Stimulated activated CD8-positive, alpha-beta memory T cell treated with anti-CD3 and anti-CD28 coated beads, Interleukin-15, amount 100 ng/mL, for 1 hour (primary cell): Measurements from ENCODE around the gene CPXM1.

ENCODE experiments used
- DNase-seq: peaks from one replicate; pipeline ENCODE4 v3.0.0-alpha.2; 2020; ENCODE audit warnings: low read depth

Gene CPXM1

DNA sequence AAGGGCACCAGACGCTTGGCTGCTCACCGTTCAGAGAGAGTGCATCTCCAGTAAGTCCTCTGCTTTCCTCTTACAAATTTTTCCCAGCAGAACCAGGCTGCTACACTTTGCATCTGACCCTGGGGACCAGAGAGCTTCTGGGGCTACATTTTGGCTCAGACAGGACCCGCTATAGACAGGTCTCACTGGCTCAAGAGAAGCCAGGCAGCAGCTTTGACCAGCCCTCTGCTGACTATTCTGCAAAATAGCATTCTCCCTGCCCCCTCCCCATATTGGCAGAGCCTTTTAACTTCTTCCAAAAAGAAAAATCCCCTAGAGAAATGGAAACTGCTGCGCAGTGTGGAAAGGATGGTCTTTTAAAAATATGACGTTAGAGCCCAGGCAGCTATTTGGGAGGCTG is 37.2 kb downstream of the CPXM1 start:
- DNase-seq = no peak

DNA sequence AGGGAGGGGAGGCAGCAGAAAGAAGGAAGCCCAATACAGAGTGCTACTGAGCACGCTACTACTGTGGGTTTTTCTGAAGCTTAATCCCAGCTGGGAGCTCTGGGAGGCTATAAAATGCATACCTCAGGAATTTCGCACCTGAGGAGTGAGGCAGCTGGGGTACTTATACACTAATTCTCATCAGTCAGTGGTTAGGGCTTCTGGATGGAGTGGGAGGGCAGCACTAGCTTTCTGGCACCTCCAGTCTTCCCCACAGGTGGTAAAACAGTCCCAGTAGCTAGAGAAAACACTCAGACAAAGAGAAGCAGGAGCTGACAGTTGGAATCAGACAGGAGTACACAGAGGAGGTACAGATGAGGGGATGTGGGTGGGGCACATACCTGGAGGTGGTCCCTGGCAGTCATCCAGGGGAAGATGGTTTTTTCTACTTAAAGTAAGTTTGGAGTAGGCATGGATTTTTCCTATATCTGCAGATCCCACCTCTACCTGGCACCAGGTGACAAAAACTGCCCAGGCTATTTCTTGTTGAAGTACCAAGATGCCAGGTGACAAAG is 37.8 kb downstream of the CPXM1 start:
- DNase-seq = no peak

GRCh38 chr20:2761885-2762284 is 38.5 kb downstream of the CPXM1 start:
- no peak for DNase-seq

DNA sequence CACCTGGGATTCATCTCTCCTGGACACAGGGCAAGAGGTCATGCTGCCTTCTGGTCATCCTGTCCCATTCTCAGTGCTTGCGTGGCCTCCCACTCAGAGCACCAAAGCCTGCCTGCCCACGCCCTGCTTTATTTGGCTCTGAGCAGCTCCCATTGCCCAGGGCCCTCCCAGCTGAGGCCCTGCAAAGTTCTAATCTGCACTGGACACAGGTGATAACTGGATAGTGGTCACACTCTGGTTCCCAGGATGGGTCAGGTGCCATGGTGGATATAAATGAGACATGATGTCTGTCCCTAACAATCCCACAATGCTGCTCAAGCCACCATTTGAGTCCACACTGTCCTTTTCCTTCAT is 39.5 kb downstream of the CPXM1 start:
- no peak for DNase-seq

DNA sequence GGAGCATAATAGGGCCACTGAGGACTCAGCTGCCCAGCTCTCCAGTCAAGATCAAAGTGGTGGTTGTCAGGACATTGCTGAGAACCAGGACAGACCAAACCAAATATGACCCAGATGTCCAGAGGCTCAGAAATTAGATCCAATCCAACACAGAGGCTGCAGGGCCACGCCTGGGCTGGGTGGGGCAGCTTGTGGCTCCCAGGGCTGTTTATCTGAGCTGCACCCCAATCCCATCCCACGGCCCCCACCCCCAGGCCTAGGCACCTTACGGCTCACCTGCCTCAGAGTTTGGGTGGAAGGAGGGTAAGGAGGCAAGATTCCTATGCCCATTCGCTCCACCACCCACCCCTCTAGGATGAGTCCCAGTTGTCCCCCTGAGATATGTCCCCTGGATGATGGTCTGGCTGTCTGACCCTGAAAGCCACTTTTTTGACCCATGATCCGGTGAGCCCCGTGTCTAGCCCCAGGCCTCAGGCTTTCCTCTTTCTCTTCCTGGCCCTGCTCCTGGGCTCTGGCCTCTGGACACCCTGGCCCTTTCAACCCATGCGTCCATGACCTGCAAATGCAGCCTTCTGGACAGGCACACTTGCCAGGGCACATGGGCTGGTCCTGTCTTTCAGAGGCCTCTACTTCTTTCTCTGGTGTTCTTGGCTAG is 40.0 kb downstream of the CPXM1 start:
- no peak for DNase-seq

DNA sequence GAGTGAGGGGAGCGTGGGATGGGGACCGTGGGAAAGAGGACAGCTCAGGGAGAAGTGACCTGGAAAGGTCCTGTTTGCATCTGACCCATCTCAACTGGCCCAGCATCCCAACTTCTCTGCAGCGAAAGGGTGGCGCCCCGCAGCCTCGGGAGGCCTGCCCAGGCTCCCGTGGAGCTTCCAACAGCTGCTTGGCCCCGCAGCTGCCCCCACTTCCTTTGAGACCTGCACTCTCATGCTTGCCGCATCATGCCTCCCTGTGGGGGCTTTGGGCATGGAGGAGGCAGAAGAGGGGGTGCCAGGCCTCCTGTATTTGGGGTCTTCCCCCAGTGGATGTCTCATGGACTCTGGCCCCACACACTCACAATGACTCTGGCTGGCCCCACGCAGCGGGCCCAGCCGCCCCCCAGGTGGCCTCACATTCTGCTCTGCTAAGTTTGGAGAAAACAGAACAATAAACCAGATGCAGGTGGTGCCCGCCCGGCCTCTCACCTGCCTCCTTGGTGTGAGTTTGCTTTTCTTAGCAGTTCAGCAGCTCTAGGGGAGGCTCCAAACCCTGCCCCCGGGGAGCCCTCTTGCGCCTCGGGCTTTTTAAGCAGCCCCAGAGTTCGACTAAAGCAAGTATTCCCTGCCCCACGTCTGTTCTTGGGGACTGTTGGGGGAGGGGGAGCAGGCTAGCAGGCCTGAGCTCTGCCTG is 40.7 kb downstream of the CPXM1 start:
- no peak for DNase-seq

DNA sequence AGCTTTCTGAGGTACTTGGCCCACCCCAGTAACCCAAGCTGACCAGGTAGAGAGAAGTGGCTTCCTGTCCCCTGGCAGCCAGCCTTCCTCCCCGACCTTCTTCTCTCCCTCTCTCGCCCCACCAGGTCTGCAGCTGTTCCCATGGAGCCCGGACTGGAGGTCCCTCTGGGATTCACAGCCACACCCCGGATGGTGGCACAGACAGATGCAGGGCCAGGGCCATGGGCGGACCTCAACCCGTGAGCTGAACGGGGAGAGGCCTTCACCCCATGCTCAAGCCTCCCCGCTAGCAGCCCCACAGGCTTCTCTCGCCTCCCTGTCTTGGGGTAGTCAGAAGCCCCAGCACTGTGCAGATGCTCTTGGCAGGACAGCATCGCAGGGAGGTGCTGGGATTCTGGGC is 41.3 kb downstream of the CPXM1 start:
- no peak for DNase-seq

DNA sequence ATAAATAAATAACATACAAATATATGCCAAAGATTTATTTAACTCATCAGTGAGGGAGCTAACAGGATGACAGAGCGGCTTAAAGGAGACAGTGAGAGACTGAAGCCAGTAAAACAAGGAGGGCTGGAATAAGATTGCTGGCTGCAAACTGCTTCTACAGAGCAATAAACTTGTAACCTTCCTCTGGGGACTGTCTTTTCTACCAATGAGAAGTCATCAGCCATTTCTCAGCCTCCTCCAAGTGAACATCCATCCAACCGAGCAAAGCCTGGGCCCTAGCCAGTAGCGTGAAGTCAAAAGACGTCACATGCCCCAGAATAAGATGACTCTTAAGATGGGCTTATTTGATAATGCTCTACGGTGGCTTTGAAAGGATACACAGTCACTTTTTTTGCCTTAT is 42.5 kb downstream of the CPXM1 start:
- no peak for DNase-seq

- DNase-seq = no peak
These were observed 43.4 kb downstream of the CPXM1 start for GRCh38 chr20:2757001-2757400.

- DNase-seq = no peak
These were observed 44.3 kb downstream of the CPXM1 start for GRCh38 chr20:2756056-2756611.

GRCh38 chr20:2755451-2756055 is 44.9 kb downstream of the CPXM1 start:
- no peak for DNase-seq

DNA sequence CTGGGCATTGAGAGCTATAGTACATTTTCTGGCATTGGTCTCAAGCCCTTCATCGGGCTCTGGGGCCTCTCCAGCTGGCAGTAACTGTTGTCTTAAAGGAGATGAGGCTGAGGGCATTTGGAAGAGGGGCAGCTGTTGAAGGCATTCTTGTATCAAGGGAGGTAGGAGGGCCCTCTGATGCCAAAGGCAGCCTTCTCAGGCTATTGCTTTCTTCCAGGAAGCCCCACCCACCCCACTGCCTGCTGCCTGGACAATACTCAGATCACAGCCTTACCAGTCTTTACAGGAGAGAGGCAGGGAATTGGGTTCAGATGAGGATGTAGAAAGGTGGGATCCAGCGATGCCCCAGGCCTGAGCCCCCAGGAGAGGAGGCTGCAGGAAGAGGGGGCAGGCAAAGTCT is 46.0 kb downstream of the CPXM1 start:
- DNase-seq = no peak

- no peak for DNase-seq
These were observed 46.9 kb downstream of the CPXM1 start for GRCh38 chr20:2753461-2754040.

- DNase-seq = no peak
These were observed 47.6 kb downstream of the CPXM1 start for GRCh38 chr20:2752567-2753460.

- DNase-seq = no peak
These were observed 48.4 kb downstream of the CPXM1 start for GRCh38 chr20:2751878-2752566.

DNA sequence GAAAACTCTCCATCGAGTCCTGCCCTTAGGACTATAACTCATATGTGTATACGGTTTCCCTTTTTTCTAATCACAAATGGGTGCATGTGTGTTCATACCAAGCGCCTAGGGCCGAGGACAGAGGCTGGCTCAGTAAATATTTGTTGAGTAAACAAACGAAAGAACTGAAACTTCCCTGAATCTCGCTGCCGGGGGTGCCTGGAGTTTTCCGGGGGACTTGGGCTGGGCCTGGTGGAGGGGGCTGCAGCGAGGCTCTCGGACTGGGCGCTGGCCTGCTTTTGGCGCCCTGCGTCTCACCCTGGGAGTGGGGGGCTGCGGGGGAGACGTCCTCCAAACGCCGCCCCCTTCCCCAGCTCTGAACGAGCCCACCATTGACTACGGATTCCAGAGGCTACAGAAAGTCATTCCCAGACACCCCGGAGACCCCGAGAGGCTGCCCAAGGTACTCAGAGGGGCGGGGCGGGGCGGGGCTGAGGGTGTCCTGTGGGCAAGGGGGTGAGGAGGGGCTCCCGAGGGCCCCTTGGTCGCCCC is 49.0 kb downstream of the CPXM1 start:
- DNase-seq = no peak

- DNase-seq = no peak
These were observed 49.8 kb downstream of the CPXM1 start for GRCh38 chr20:2750491-2751251.

DNA sequence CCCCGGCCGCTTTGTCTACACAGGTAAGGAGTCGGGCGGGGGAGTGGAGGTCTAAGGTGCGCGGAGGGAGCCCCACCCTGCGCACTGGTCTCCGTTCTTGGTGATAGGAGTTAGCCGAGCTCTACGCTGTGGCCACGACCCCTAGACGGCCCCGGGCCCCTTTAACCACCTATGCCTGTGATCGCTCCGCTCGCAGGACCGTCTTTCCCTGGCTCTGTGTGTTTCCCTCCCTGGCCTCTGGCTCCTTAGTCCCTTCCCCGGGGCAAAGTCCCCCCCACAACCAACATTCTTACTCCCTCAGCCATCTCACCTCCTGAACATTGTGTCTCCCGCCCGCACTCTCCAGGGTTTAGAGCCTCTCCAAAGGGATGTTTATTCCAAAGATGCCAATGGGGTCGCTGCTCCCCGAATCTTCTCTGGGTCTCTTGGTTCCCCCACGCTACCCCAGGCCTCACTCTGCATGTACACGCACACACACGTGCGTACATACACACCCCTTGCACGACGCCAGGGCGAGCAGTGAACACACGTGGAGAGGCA is 50.4 kb downstream of the CPXM1 start:
- no peak for DNase-seq

DNA sequence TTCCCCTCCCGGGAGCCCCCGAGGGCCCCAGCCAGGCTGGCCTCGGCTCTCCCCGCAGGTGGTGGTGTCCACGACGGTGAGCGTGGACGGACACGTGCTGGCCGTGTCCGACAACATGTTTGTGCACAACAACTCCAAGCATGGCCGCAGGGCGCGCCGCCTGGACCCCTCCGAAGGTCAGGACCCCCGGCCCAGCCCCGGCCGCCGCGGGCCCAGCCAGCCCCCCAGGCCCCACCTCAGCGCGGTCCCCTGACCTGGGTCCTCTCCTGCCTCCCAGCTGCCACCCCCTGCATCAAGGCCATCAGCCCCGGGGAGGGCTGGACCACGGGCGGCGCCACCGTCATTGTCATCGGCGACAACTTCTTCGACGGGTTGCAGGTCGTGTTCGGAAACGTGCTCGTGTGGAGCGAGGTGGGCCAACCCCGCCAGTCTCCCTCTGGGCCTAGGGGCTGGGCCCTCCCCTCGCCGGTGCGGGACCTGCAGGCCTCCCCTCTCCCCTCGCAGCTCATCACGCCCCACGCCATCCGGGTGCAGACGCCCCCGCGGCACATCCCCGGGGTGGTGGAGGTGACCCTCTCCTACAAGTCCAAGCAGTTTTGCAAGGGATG is 51.0 kb downstream of the CPXM1 start:
- no peak for DNase-seq
